Head of caudate nucleus (tissue), 42 donors: Measurements from ENCODE around the gene HAP1.
"Not testable (repeated sequence)": the region's sequence is repeated elsewhere in the genome, so short reads cannot be mapped to it uniquely, and the experiment has no call there.

Experiments used
- DNase-seq, 42 donors: peaks; one replicate each; pipeline versions ENCODE4 v3.0.0 to v3.0.0-alpha.2; 2020 to 2021; ENCODE audit warnings: mixed read lengths in 7 of 42
- intact Hi-C: fragments of 100-400 bp; cut with DNase I; formaldehyde crosslinking; loops from one replicate; pipeline ENCODE4 v1.15.0; 2022

HAP1 gene

GRCh38 chr17:41734949-41735313, 488 bp upstream of the HAP1 start:
- intact Hi-C loops, result no loop called here
- DNase-seq, result peak in 4 of 42 donors; percentile 6 to 20 (median 8)

DNA sequence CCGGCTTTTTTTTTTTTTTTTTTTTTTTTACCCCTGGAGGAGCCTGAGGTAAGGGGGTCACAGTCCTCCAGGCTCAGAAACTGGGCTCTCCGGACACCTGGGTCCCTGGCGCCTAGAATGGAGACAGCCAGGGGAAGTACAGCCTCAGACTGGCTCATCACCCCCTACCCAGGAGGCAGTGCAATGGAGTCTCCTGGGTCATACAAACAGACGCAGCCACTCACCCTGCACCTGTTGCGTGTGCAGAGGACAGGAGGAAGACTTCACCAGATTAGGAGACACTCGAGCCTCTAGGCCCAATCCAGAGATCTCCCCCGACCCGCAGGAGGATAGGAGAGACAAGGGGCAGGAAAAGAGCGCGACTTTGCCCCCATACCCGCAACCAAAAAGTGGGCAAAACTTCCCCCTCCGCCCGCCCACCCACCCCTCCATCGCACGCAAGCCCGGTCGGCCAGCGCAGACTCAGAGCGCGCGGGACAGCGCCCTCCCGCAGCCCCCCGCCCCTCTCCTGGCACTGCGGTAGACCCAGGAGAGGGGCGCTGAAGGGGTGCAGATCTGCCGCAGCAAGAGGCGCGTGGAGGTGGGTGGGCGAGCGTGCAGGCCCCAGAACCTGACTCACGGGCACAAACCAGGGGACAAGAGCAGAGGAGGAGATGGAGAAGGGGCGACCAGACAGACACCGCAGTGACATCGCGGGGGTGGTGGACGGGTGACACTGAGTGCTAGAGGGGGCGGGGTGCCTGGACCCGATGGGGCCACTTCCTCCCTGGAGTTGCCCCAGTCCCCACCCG, 900 bp downstream of the HAP1 start:
- intact Hi-C loops, result no loop called here
- no peak for DNase-seq

- DNase-seq, result no peak
- intact Hi-C loops, result no loop called here
These were observed 2.6 kb downstream of the HAP1 start for GRCh38 chr17:41731836-41732235.

- intact Hi-C loops, result no loop called here
- DNase-seq, result no peak
These were observed 4.0 kb downstream of the HAP1 start for GRCh38 chr17:41730479-41730878.

DNA sequence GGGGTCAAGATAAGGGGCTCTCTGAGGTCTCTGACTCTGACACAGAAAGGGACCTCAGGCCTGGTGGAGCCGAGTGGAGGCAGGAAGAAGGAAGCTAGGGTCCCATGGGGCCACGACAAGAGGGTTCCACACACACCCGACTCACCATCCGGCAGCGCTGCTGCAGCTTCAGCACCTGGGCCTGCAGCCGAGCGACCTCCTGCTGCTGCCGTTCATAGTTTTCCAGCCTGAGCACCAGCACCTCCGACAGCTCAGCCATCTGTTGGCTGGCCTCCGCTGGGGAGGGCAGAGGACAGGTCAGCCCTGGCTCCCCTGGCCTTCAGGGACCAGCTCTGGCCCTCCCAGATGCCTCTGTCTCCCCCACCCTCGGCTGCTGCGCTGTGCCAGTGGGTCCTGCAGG, 6.4 kb downstream of the HAP1 start:
- intact Hi-C loops, result no loop called here
- no peak for DNase-seq

DNA sequence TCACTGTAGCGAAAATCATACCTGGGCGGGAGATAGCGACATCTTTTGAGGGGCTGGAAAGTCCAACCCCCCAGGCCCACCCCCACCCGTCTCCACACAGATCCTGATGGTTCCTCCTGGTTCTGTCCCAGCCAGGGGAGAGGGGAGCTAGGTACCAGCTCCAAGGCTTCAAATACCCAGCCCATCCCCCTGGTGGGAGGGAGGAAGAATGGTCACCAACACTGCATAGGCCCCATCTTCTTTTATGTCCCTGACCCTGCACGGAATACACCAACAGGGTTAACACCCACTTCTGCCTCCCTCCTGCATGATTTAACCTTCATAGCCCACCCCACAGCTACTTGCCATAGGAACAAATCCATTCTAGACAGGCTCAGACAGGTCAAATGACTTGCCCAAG, 9.3 kb downstream of the HAP1 start:
- intact Hi-C loops, result no loop called here
- no peak for DNase-seq

- DNase-seq, result no peak
- intact Hi-C loops, result no loop called here
These were observed 9.9 kb downstream of the HAP1 start for GRCh38 chr17:41724476-41725050.

GRCh38 chr17:41723801-41724475, 10.5 kb downstream of the HAP1 start:
- no peak for DNase-seq
- intact Hi-C loops, result no loop called here

- intact Hi-C loops, result no loop called here
- no peak for DNase-seq
These were observed 12.2 kb downstream of the HAP1 start for GRCh38 chr17:41722231-41722630.

- intact Hi-C loops, result no loop called here
- DNase-seq, result peak; percentile 28 to 87 (median 70)
These were observed 16.2 kb downstream of the HAP1 start for GRCh38 chr17:41718287-41718645.

GRCh38 chr17:41717408-41718286, 16.8 kb downstream of the HAP1 start:
- peak in 10 of 42 donors; percentile 20 to 65 (median 32) for DNase-seq
- intact Hi-C loops, result no loop called here

DNA sequence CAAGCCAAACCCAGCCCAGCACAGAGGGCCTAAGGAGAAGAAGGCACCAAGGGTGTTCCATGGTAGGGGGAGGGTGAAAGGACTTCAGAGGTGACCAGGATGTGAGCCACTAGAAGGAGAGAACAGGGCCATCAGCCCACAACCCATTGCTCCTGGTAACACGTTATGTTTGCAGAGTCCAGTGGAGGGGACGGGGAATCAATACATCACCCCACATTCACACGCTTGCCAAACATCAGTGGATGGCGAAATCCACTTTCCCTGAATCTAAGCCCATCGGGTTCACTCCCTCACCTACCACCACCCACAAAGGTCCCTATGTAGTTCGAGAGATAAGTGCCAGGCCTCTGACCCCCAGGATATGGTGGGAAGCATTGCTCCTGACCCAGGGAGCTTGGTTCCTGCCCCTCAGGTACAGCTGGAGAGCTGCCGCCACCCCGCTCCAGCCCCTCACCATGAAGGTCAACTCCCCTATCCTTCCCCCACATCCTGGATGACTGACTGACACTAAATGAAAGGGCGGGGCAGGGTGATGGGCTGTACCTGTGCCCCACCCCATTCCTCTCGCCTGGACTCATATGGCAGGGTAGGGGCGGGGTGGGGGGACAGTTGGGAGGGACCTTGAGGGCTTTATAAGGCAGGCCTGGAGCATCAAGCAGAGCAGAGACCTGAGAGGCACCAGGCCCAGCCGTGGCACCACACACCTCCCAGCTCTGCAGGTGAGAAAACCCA, 22.6 kb downstream of the HAP1 start, which contains the start of gene GAST:
TSS of gene GAST (plus strand) at position 663 of the 732 bp plus-strand sequence. CDS start 3,106 bp downstream, outside the sequence.
- intact Hi-C loops, result no loop called here
- no peak for DNase-seq

- intact Hi-C loops, result no loop called here
- peak; percentile 34 to 94 (median 72) for DNase-seq
These were observed 23.9 kb downstream of the HAP1 start for GRCh38 chr17:41710472-41711090.

DNA sequence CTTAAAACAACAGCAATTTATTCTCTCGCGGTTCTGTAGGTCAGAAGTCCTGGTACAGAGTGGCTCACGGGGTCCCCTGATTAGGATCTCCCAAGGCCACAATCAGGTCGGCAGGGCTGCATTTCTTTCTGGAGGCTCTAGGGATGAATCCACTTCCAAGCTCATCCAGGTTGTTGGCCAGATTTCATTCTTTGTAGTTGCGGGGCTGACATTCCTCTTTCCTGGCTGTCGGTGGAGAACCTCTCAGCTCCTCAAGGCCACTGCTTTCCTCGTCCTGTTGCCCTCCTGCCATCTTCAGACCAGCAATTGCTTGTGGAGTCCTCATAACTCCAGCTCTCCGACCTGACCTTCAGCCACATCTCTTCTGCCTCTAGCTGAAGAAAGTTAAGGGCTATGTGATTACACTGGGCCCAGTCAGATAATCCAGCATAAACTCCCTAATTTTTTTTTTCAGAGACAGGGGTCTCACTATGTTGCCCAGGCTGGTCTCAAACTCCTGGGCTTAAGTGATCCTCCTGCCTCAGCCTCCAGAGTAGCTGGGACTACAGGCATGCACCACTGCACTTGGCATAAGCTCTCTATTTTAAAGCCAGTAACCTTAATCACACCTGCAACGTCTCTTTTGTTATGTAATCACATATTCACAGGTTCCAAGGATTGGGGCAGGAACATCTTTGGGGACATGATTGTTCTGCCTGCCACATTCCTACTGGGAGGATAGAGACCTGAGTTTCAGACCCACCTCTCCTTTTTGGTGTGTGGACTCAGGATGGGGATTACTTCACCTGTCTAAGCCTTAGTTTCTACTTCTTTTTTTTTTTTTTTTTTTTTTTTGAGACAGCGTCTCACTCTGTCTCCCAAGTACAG, 26.4 kb downstream of the HAP1 start:
- intact Hi-C loops, result no loop called here
- DNase-seq, result no peak

- intact Hi-C loops, result no loop called here
- peak in 10 of 42 donors; percentile 10 to 68 (median 32) for DNase-seq
These were observed 29.0 kb downstream of the HAP1 start for GRCh38 chr17:41705271-41705991.

DNA sequence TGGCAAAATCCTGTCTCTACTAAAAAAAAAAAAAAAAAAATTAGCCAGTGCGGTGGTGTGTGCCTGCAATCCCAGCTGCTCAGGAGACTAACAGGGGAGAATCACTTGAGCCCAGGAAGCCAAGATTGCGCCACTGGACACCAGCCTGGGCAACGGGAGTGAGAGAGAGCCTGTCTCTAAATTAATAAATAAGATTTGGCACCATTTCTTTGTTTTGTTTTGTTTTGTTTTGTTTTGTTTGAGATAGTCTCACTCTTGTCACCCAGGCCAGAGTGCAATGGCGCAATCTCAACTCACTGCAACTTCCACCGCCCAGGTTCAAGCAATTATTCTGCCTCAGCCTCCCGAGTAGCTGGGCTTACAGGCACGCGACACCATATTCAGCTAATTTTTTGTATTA, 31.7 kb downstream of the HAP1 start:
- DNase-seq, result no peak
- intact Hi-C loops, result no loop called here

GRCh38 chr17:41700843-41701242, 33.6 kb downstream of the HAP1 start:
- DNase-seq, intact Hi-C loops: not testable (repeated sequence)
